Heart left ventricle (tissue), 13 donors: ENCODE measurements around the gene P2RX2.

Experiments
- POLR2A ChIP-seq, 2 donors: fragments of 450-650 bp; IDR thresholded peaks; one replicate each; pipeline ENCODE4 v1.6.1; 2017; ENCODE audit warnings: antibody characterized with exemption in 2 of 2, mild to moderate bottlenecking in 2 of 2, moderate library complexity in 2 of 2
- TF ChIP-seq, protein P1 (sequence below), 12 donors: fragments of 200-600 bp; sonication (generic) in 4 of 12; IDR thresholded peaks; one replicate each; pipeline versions ENCODE4 v1.5.0 to v1.8.0; 2018 to 2022; ENCODE audit warnings: antibody characterized with exemption in 12 of 12, mild to moderate bottlenecking in 5 of 12
- donor health status: ischemic (EF 13 %, LVEDD 7.1; RV severe dilation, severe dysfunction).
- donor health status: DM: no; HTN: yes; CAD: no.
- donor health status: DM: no; HTN: no; CAD: no.
- donor health status: ischemic (EF 25% LVEDD 6.9; RV normal size, moderate dysfunction).
- donor health status: ischemic (EF 25% LVEDD 5.7; RV mildly dilated, moderate dysfunction).
- donor health status: ischemic (EF 35%, LVEDD 5.7; RV mildly dilated, moderate dysfunction).
- donor health status: nonischemic (EF 11% LVEDD 7.7; RV severe dilation, severe dysfunction).
- donor health status: DM: yes; HTN: yes; CAD: no.
- donor health status: PGD.
- donor health status: ischemic (EF 29% LVEDD 5.4; RV normal size, mild dysfunction).
- donor health status: nonischemic (EF 23%, LVEDD 6.1; RV moderate dilation, normal function).

DNA sequence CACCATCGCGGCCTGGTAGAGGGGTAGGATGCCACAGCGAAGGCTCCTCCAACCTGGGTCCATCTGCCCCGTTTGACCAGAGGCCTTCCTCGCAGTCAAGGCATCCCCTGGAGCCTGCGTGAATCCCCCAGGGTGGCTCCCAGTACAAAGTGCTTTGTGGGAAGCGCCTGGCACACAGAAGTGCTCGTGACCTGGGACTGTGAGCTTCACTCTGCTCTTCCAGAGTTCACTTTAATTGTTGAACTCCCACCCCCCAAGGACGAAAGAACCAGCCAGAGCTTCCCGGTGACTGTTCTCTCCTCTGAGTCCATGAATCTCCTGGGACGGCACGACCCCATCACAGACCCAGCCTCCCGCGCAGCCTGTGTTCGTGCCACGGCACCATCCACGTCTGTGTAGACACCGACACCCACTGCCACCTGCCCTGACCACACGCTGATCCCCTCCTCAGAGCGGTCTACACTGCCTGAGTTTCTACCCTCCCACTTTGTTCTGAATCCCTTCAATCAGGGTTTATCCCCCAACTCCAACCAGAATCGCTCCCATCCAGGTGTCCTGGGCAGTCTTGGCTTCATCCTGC, 15.9 kb downstream of the P2RX2 start:
- TF ChIP-seq, protein P1, sequence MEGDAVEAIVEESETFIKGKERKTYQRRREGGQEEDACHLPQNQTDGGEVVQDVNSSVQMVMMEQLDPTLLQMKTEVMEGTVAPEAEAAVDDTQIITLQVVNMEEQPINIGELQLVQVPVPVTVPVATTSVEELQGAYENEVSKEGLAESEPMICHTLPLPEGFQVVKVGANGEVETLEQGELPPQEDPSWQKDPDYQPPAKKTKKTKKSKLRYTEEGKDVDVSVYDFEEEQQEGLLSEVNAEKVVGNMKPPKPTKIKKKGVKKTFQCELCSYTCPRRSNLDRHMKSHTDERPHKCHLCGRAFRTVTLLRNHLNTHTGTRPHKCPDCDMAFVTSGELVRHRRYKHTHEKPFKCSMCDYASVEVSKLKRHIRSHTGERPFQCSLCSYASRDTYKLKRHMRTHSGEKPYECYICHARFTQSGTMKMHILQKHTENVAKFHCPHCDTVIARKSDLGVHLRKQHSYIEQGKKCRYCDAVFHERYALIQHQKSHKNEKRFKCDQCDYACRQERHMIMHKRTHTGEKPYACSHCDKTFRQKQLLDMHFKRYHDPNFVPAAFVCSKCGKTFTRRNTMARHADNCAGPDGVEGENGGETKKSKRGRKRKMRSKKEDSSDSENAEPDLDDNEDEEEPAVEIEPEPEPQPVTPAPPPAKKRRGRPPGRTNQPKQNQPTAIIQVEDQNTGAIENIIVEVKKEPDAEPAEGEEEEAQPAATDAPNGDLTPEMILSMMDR (IDR thresholded peaks at IDR 0.05) = no peak
- no peak for TF ChIP-seq POLR2A (IDR thresholded peaks at IDR 0.05)
